Vagina (tissue), 2 donors: ENCODE results near the gene STXBP4. TPM values are rescaled to one million over a fixed set of nuclear protein-coding genes. Genes with fewer than 3 reads are reported as not detected.

Experiments
- DNase-seq, 2 donors: peaks; one replicate each; pipeline ENCODE4 v3.0.0-alpha.2; 2017; ENCODE audit errors: extremely low spot score in 2 of 2
- H3K27ac ChIP-seq: fragments of 200-600 bp; sonication (generic); one replicate; pipeline ENCODE4 v1.5.1; 2019
- H3K27me3 ChIP-seq: fragments of 200-600 bp; sonication (generic); one replicate; pipeline ENCODE4 v1.5.1; 2019
- H3K36me3 ChIP-seq, 2 donors: fragments of 200-600 bp; sonication (generic); one replicate each; pipeline ENCODE4 v1.5.1; 2017 to 2019
- H3K4me1 ChIP-seq: fragments of 200-600 bp; sonication (generic); one replicate; pipeline ENCODE4 v1.5.1; 2019
- H3K4me3 ChIP-seq, 2 donors: fragments of 200-600 bp; sonication (generic); 1 replicate in 1 of 2; 2 replicates in 1 of 2; pipeline ENCODE4 v1.5.1; 2016 to 2019
- H3K9me3 ChIP-seq: fragments of 200-600 bp; sonication (generic); one replicate; pipeline ENCODE4 v1.5.1; 2019
- CTCF ChIP-seq, 3 experiments: fragments of 450-650 bp in 2 of 3; fragments of 200-600 bp in 1 of 3; sonication (generic) in 1 of 3; IDR thresholded peaks; one replicate each; pipeline ENCODE4 v1.5.1; 2017 to 2019; ENCODE audit warnings: antibody characterized with exemption in 3 of 3, mild to moderate bottlenecking in 2 of 3, moderate library complexity in 2 of 3
- POLR2A ChIP-seq, 2 donors: fragments of 450-650 bp; IDR thresholded peaks; one replicate each; pipeline ENCODE4 v1.6.1; 2017; ENCODE audit warnings: antibody characterized with exemption in 2 of 2, mild to moderate bottlenecking in 2 of 2, moderate library complexity in 2 of 2
- POLR2AphosphoS5 ChIP-seq, 2 donors: sonication (generic); formaldehyde crosslinking; IDR thresholded peaks; one replicate each; pipeline ENCODE4 v1.9.0; 2017; ENCODE audit warnings: antibody characterized with exemption in 2 of 2, mild to moderate bottlenecking in 2 of 2, low read depth in 1 of 2; ENCODE audit not compliant: insufficient read depth in 1 of 2
- intact Hi-C: fragments of 100-400 bp; cut with DNase I; formaldehyde crosslinking; loops from one replicate; pipeline ENCODE4 v1.15.1; 2023
- total RNA-seq: library from RNA; depleted of rRNA; stranded (reverse); fragments of >200 nt; gene quantifications from one replicate; pipeline ENCODE4 v1.2.3, GENCODE V29; 2016

The STXBP4 gene
- total RNA-seq, 1 donor from 2014 or later, result 9.6 TPM

GRCh38 chr17:55157165-55157564 is 188.6 kb downstream of the STXBP4 start:
- Histone ChIP-seq H3K9me3 (no peaks in the 10 kb centered on the region), H3K4me1 (no peaks in the 10 kb centered on the region), H3K27ac (no peak overlapping the region), H3K4me3 (no peak overlapping the region), H3K36me3 (no peaks in the 10 kb centered on the region), H3K27me3 (no peaks in the 10 kb centered on the region)
- no peak for DNase-seq
- intact Hi-C loops, result no loop called here
- TF ChIP-seq CTCF (IDR thresholded peaks at IDR 0.05) (no peak), POLR2A (IDR thresholded peaks at IDR 0.05) (no peak), POLR2AphosphoS5 (IDR thresholded peaks at IDR 0.05; ENCODE audit: insufficient read depth in 1 of 2, low read depth in 1 of 2) (no peak)

- Histone ChIP-seq H3K9me3 (no peaks in the 10 kb centered on the region), H3K27me3 (no peaks in the 10 kb centered on the region), H3K36me3 (no peaks in the 10 kb centered on the region), H3K4me3 (no peak overlapping the region), H3K4me1 (no peaks in the 10 kb centered on the region), H3K27ac (no peak overlapping the region)
- TF ChIP-seq POLR2AphosphoS5 (IDR thresholded peaks at IDR 0.05; ENCODE audit: insufficient read depth in 1 of 2, low read depth in 1 of 2), result no peak
- TF ChIP-seq CTCF (IDR thresholded peaks at IDR 0.05), result no peak
- TF ChIP-seq POLR2A (IDR thresholded peaks at IDR 0.05), result no peak
- DNase-seq, result no peak
- intact Hi-C loops, result no loop called here
Measured at GRCh38 chr17:55158439-55158838, 189.9 kb downstream of the STXBP4 start.

GRCh38 chr17:55159251-55159650 is 190.7 kb downstream of the STXBP4 start:
- Histone ChIP-seq H3K27ac (no peak overlapping the region), H3K4me3 (no peak overlapping the region), H3K4me1 (no peaks in the 10 kb centered on the region), H3K9me3 (no peaks in the 10 kb centered on the region), H3K36me3 (no peaks in the 10 kb centered on the region), H3K27me3 (no peaks in the 10 kb centered on the region)
- intact Hi-C loops, result no loop called here
- no peak for DNase-seq
- TF ChIP-seq CTCF (IDR thresholded peaks at IDR 0.05), result no peak
- TF ChIP-seq POLR2A (IDR thresholded peaks at IDR 0.05), result no peak
- TF ChIP-seq POLR2AphosphoS5 (IDR thresholded peaks at IDR 0.05; ENCODE audit: insufficient read depth in 1 of 2, low read depth in 1 of 2), result no peak

- Histone ChIP-seq H3K27ac (no peak overlapping the region), H3K27me3 (no peaks in the 10 kb centered on the region), H3K4me1 (no peaks in the 10 kb centered on the region), H3K4me3 (no peak overlapping the region), H3K36me3 (no peaks in the 10 kb centered on the region), H3K9me3 (no peaks in the 10 kb centered on the region)
- TF ChIP-seq POLR2AphosphoS5 (IDR thresholded peaks at IDR 0.05; ENCODE audit: insufficient read depth in 1 of 2, low read depth in 1 of 2) (no peak), POLR2A (IDR thresholded peaks at IDR 0.05) (no peak), CTCF (IDR thresholded peaks at IDR 0.05) (no peak)
- DNase-seq, result no peak
- intact Hi-C loops, result no loop called here
Measured at GRCh38 chr17:55160501-55160900, 191.9 kb downstream of the STXBP4 start.

- H3K27ac ChIP-seq, result no peak overlapping the region
- no peaks in the 10 kb centered on the region for H3K27me3 ChIP-seq
- H3K36me3 ChIP-seq, result no peaks in the 10 kb centered on the region
- intact Hi-C loops, result no loop called here
- no peak for TF ChIP-seq POLR2AphosphoS5 (IDR thresholded peaks at IDR 0.05; ENCODE audit: insufficient read depth in 1 of 2, low read depth in 1 of 2)
- TF ChIP-seq POLR2A (IDR thresholded peaks at IDR 0.05), result no peak
- TF ChIP-seq CTCF (IDR thresholded peaks at IDR 0.05), result no peak
- H3K4me1 ChIP-seq, result no peaks in the 10 kb centered on the region
- DNase-seq, result no peak
- no peaks in the 10 kb centered on the region for H3K9me3 ChIP-seq
- no peak overlapping the region for H3K4me3 ChIP-seq
Measured at GRCh38 chr17:55161935-55162555, 193.5 kb downstream of the STXBP4 start.
